ENCODE measurements around the gene MED20.
"Not testable (repeated sequence)": the region's sequence is repeated elsewhere in the genome, so short reads cannot be mapped to it uniquely, and the experiment has no call there.

MED20 gene

DNA sequence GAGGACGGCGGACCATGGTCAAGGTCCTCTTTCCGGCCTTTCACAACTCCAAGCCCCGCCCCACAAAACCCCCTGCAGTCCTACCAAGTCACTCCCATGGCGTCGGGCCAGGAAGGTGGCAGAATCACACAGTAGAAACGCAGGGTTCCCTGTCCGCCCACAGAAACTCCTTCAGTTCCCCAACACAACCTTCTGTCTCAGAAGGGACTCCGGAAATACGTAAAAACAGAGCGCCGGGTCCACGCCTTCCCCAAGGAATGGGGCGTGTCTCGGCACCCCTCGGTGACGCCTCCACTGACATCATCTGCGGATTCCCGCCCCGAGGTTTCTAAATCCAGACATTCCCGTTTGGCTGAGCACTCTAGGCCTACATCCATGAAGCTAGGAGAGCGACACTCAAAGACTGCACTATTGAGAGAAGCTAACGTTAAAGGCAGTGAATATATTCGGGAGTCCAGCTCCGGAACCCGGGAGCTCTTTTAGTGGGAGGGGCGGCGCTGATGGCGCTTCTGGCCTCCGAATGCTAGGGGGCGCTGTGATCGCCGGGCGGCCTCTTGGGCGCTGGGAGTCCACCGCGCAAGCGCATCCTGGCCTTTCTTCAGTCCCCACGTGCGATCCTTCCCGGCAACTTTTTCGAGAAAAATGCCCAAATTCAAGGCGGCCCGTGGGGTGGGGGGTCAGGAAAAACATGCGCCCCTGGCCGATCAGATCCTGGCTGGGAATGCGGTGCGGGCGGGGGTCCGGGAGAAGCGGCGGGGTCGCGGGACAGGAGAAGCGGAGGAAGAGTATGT is at the start of gene MED20, which contains the start of gene BYSL:
MED20 (minus strand) TSS at position 219 of the 791 bp plus-strand sequence; CDS start at position 98, 121 bp downstream.
BYSL (plus strand) TSS at position 579 of the 791 bp plus-strand sequence; CDS start at position 643, 64 bp downstream.
- peak; percentile 96 for DNase-seq (ENCODE audit: low read depth)

DNA sequence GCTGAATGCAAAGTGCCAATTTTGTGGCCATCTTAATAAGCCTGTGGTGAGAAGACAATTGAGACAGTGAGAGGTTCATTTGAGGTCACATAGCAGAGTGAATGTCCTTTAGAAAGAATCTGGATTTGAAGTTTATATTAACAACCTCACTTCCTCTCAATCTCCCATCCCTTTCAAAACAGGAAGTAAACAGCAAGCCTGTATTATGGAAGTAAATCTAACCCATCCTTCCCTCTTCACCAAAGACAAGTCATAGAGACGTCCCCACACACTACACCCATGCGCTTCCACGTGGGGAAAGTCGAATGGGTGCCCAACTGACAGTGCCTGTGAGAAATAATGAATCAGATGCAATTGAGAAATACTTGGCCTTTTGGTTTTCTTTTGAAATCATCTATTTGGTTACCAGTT is 49.5 kb upstream of the MED20 start:
- peak; percentile 83 for DNase-seq (ENCODE audit: low read depth)

GRCh38 chr6:41967312-41968287 is 46.7 kb upstream of the MED20 start:
- peak; percentile 57 for DNase-seq (ENCODE audit: low read depth)

GRCh38 chr6:41966961-41967311 is 46.0 kb upstream of the MED20 start:
- peak; percentile 60 for DNase-seq (ENCODE audit: low read depth)

DNA sequence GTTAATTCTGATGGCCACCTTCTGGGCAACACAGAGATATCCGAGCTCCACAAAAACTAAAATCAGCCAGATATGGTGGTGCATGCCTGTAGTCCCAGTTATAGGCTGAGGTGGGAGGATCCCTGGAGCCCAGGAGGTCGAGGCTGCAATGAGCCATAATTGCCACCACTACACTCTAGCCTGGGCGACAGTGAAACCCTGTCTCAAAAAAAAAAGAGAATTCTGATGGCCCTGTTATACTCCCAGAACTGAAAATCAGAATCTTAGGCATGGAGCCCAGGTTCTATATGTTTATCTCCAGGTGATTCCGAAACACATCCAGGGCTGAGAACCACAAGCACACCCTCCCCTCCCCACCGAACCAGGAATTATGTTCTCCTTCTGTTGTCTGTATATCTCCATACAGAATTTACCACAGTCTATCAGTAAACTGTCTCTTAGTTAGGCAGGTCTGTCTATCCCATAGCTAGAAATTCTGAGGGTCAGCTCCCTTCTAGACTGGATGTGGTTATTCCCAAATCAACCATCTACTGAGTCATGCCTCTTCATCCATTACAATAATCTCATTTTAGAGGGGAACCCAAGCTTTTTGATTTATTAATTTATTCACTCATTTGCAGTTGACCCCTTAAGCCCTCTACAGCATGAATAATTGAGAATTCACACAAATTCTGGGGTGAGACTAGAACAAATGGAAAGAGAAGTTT is 45.4 kb upstream of the MED20 start:
- DNase-seq (ENCODE audit: low read depth): peak; percentile 14

- no peak for DNase-seq (ENCODE audit: low read depth)
Observed at GRCh38 chr6:41965429-41966213, 44.7 kb upstream of the MED20 start.

- no peak for DNase-seq (ENCODE audit: low read depth)
Observed at GRCh38 chr6:41964201-41964887, 43.4 kb upstream of the MED20 start.

DNA sequence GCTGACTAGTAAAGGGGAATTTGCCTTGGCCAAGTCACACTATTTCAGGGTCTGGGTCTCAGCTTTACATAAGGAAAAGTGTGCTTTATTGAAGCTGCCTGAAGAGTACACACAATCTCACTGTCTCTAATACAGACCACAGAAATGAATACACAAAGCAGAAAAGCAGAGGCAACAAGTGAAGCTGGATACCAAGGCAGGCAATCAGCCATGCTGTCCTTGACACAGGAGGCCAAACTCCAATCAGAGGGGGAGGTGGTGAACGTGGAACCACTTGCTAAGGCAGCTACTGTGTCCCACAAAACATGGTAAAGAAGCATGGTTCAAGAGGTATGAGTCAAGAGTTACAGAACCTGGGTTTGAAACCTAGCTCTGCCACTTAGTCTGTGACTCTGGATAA is 42.4 kb upstream of the MED20 start:
- DNase-seq (ENCODE audit: low read depth): no peak

DNA sequence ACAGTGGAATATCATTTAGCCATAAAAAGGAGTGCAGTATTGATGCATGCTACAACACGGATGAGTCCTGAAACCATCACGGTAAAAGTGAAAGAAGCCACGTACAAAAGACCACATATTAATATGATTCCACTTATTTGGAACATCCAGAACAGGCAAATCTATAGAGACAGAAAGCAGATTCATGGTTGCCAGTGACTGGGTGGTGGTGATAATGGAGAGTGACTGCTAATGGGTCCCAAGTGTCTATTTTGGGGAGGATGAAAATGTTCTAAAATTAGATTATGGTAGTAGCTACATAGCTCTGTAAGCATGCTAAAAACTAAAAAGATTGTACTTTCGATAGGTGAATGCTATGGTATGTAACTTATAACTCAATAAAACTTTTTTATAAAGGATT is 39.1 kb upstream of the MED20 start:
- no peak for DNase-seq (ENCODE audit: low read depth)

DNA sequence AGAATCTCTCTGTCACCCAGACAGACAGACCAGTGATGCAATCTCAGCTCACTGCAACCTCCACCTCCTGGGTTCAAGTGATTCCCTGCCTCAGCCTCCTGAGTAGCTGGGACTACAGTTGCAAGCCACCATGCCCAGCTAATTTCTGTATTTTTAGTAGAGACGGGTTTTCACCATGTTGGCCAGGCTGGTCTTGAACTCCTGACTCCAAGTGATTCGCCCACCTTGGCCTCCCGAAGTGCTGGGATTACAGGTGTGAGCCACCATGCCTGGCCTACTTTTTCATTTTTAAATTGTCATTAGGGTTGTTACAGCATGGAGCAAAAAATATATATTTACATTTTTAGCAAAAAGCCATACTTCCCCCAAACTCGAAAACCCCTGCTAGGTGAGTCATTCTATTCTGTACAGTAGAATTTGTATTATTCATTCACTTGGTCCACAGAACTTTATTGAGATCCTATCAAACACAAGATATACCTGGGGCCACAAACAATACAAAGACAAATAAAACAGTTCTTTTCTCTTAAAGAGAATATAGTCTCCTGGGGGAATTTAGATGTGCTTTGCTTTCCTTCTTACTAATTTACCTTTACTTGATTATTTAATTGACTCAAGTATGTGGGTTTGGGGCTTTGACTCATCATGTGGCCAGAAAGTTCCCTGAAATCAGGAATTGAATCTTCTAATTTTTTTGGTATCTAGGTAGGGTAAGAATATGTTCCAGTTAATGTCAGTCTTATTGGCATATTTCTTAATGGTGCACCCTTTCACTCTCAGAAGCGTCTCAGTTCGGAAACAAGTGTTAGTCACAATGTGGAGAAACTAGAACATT is 37.3 kb upstream of the MED20 start:
- no peak for DNase-seq (ENCODE audit: low read depth)

- no peak for DNase-seq (ENCODE audit: low read depth)
Observed at GRCh38 chr6:41957117-41957516, 36.2 kb upstream of the MED20 start.

GRCh38 chr6:41955412-41955811 is 34.5 kb upstream of the MED20 start:
- no peak for DNase-seq (ENCODE audit: low read depth)

DNA sequence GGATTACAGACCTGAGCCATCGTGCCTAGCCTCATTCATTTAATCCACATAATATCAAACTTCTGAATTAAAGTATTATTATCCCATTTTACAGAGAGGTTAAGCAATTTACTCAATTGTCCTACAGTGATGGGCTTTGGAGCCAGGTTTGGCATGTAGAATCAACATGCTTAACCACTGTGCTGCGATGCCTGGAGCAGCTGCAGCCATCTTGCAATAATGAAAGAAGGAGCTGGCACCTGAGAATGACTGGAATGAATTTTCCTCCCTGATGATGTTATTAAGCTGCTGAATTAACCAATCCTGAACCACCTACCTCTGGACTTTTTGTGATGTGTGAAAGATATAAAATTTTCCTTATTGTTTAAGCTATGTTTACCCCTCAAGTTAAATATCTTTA is 33.7 kb upstream of the MED20 start:
- DNase-seq (ENCODE audit: low read depth): no peak

DNA sequence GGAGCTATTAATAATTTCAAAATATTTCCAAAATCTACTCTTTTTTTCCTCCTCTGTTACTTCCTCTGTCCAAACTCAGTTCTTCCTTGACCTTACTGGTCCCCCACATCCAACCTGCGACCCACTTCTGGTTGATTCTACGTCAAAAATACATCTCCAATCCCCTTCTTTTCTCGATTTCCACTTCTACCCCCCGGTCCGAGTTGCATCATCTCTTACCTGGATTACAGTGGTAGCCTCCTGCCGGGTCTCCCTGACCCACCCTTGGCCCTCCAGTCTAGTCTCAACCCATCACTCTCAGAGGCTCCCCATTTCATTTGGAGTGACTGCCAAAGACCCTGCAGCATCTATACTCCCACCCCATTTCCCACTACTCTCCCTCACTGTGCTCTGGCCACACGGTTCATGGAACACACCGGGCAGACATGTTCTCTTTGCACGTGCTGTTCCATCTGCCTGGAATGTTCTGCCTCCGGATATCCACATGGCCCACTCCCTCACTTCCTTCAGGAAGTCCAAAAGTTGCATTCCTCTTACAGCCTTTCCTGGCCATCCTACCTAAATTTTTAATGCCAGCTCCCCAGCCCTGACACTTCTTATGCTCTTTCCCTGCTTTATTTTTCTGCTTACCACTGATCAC is 26.8 kb upstream of the MED20 start:
- DNase-seq (ENCODE audit: low read depth): no peak

DNA sequence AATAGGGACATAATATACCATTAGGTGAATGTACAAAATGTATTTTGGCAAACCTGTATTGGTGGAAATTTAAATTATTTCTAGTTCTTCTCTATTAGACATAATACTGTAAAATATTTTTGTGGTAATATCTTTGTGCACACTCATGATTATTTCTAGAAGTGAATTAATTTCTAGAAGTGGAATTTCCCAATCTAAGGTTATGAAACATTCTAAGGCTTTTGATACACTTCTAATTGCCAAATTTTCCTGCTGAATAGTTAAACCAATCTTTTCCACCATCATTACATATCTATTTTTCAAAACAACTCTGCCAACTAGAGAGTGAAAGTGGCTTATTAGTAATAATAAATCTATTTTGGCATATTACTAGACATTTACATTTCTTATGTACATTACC is 22.5 kb upstream of the MED20 start:
- no peak for DNase-seq (ENCODE audit: low read depth)

DNA sequence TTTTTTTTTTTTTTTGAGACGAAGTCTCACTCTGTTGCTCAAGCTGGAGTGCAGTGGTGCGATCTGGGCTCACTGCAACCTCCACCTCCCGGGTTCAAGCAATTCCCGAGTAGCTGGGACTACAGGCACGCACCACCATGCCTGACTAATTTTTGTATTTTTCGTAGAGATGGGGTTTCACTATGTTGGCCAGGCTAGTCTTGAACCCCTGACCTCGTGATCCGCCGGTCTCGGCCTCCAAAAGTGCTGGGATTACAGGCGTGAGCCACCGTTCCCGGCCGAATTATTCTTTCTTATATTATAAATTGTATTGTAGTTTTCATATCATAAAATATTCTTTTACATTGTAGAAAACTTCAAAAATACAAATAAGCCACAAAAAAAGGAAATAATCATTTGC is 21.9 kb upstream of the MED20 start:
- not testable (repeated sequence) for DNase-seq (ENCODE audit: low read depth)

- no peak for DNase-seq (ENCODE audit: low read depth)
Observed at GRCh38 chr6:41942067-41942851, 21.3 kb upstream of the MED20 start.

DNA sequence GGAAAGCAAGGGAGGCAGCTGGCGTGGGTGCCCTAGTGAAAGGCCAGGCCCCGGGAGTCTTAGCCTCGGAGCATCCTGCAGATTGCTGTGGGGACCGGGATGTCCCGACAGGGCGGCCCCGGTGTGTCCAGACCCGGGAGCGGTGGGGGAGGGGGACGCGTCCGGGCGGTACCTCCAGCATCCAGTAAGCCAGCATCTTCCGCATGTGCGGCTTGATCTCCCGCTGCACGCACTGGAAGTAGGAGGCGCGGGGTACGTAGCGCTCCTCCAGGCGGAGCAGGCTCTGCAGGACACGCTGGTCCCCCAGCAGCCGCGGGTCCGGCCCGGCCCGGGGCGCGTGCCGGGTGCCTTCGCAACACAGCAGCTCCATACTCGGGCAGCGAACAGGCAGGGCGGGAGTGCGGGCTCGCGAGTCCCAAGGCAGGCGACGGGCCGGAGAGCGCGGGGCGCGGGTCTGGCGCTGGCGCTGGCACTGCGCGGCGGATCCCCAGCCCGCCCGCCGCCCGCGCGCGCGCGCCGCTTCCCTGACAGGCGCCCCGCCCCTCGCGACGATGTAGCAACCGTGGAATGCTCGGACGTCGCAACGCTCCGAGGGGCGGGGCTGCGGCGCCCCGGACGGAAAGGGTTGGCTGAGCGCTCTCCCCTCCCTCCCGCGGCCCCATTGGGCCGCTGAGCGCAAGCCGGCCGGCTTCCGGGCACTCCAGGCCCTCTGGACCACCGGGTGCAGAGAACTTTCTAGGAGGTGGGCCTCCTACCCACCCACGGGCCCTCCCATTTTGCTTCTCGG is 20.5 kb upstream of the MED20 start, which contains the start of gene CCND3:
CCND3 (minus strand) TSS at position 529 of the 787 bp plus-strand sequence; CDS start at position 370, 159 bp downstream.
- peak; percentile 95 for DNase-seq (ENCODE audit: low read depth)

All from iris pigment epithelial cell (primary cell).